Body of pancreas (tissue), 4 donors: Measurements from ENCODE around the gene TMEM167B. TPM values are rescaled to one million over a fixed set of nuclear protein-coding genes. Genes with fewer than 3 reads are reported as not detected.
"Not testable (repeated sequence)": the region's sequence is repeated elsewhere in the genome, so short reads cannot be mapped to it uniquely, and the experiment has no call there.

Experiments used
- ATAC-seq: fragments of 150-250 bp; one replicate; pipeline ENCODE4 v1.9.1; 2016
- DNase-seq, 4 donors: peaks; one replicate each; pipeline ENCODE4 v3.0.0-alpha.2; 2019
- H3K27ac ChIP-seq, 4 donors: fragments of 200-600 bp; sonication (generic); 1 replicate in 3 of 4; 2 replicates in 1 of 4; pipeline versions ENCODE4 v1.5.1 to v1.6.1; 2016 to 2019; ENCODE audit warnings: mild to moderate bottlenecking in 1 of 4, mixed read lengths in 1 of 4, moderate library complexity in 1 of 4
- H3K27me3 ChIP-seq, 2 donors: fragments of 200-600 bp; sonication (generic); one replicate each; pipeline ENCODE4 v1.6.0; 2016; ENCODE audit warnings: mild to moderate bottlenecking in 1 of 2
- H3K36me3 ChIP-seq, 2 donors: fragments of 200-600 bp; sonication (generic); replicated peaks in 1 of 2; 2 replicates each; pipeline ENCODE4 v1.5.1; 2016; ENCODE audit warnings: low read depth in 2 of 2; ENCODE audit not compliant: insufficient read depth in 1 of 2
- H3K4me1 ChIP-seq: fragments of 200-600 bp; sonication (generic); one replicate; pipeline ENCODE4 v1.6.0; 2016
- H3K4me3 ChIP-seq, 2 donors: fragments of 200-600 bp; sonication (generic); 1 replicate in 1 of 2; 2 replicates in 1 of 2; pipeline ENCODE4 v1.5.1; 2016 to 2019
- H3K9me3 ChIP-seq, 3 donors: fragments of 200-600 bp; sonication (generic); 1 replicate in 2 of 3; 2 replicates in 1 of 3; pipeline ENCODE4 v1.5.1; 2016
- CTCF ChIP-seq, 7 experiments: fragments of 450-650 bp in 4 of 7; fragments of 200-600 bp in 3 of 7; sonication (generic) in 3 of 7; IDR thresholded peaks; one replicate each; pipeline ENCODE4 v1.5.1; 2016 to 2019; ENCODE audit warnings: antibody characterized with exemption in 7 of 7
- POLR2A ChIP-seq, 3 donors: fragments of 450-650 bp; IDR thresholded peaks; one replicate each; pipeline ENCODE4 v1.6.1; 2016; ENCODE audit warnings: antibody characterized with exemption in 3 of 3, mild to moderate bottlenecking in 2 of 3
- WGBS, 2 donors: methylation state at CpG; one replicate each; pipeline ENCODE4 v1.1.5; 2017; 5-methylcytosine and 5-hydroxymethylcytosine counted together
- intact Hi-C: fragments of 100-400 bp; cut with DNase I; formaldehyde crosslinking; loops from one replicate; pipeline ENCODE4 v1.15.1; 2023
- total RNA-seq, 2 donors: library from RNA; depleted of rRNA; stranded (reverse); fragments of >200 nt; gene quantifications; one replicate each; pipeline ENCODE4 v1.1.0, GENCODE V29; 2016

TMEM167B gene
- total RNA-seq, 2 donors from 2014 or later: 5.3 to 12.7 TPM

DNA sequence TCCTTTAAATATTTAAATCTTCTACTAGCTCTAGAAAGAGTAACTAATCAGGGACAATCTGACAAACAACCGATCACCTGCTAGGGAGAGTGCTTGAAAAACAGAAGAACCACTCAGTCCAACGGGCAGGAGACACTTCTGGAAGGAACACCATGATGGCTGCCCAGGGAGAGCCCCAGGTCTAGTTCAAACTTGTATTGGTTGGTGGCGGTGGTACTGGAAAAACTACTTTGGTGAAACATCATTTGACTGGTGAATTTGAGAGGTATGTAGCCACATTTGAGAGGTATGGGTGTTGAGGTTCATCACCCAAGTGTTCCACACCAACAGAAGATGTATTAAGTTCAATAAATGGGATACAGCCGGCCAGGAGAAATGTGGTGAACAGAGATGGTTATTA is 43.9 kb upstream of the TMEM167B start:
- H3K36me3 ChIP-seq: no peaks in the 10 kb centered on the region
- intact Hi-C loops: no loop called here
- 68 to 69% methylated on average over 4 of the region's 4 CpGs for WGBS, 2 donors
- no peaks in the 10 kb centered on the region for H3K4me1 ChIP-seq
- H3K27me3 ChIP-seq: no peaks in the 10 kb centered on the region
- ATAC-seq (no peak), DNase-seq (no peak)
- TF ChIP-seq CTCF (IDR thresholded peaks at IDR 0.05) (no peak), POLR2A (IDR thresholded peaks at IDR 0.05) (no peak)
- no peaks in the 10 kb centered on the region for H3K9me3 ChIP-seq
- H3K27ac ChIP-seq: no peak overlapping the region
- H3K4me3 ChIP-seq: no peak overlapping the region

- no peaks in the 10 kb centered on the region for H3K9me3 ChIP-seq
- H3K36me3 ChIP-seq: no peaks in the 10 kb centered on the region
- TF ChIP-seq POLR2A (IDR thresholded peaks at IDR 0.05): no peak
- TF ChIP-seq CTCF (IDR thresholded peaks at IDR 0.05): no peak
- no peak for ATAC-seq
- intact Hi-C loops: no loop called here
- no peak overlapping the region for H3K27ac ChIP-seq
- 61 to 68% methylated on average over 5 to 6 of the region's 6 CpGs for WGBS, 2 donors
- no peaks in the 10 kb centered on the region for H3K4me1 ChIP-seq
- DNase-seq: no peak
- no peaks in the 10 kb centered on the region for H3K27me3 ChIP-seq
- no peak overlapping the region for H3K4me3 ChIP-seq
These were observed 43.2 kb upstream of the TMEM167B start for GRCh38 chr1:109047339-109047738.

DNA sequence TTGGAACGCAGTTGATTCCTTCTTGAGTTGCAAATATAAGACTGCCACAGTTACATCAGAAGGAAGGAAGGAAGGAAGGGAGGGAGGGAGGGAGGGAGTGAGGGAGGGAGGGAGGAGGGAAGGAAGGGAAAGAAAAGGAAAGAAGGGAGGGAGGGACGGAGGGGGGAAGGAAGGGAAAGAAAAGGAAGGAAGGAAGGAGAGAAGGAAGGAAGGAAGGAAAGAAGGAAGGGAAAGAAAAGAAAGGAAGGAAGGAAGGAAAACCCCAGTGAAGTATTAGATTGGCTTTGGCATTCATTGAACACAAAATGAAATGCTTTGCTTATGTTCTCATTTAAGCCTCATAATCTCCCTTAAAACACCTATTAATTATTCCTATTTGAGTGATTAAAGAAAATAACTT is 42.2 kb upstream of the TMEM167B start:
- WGBS, 2 donors: 24 to 26% methylated on average over 1 to 2 of the region's 2 CpGs
- no peak overlapping the region for H3K4me3 ChIP-seq
- no peak for TF ChIP-seq CTCF (IDR thresholded peaks at IDR 0.05)
- TF ChIP-seq POLR2A (IDR thresholded peaks at IDR 0.05): no peak
- no peak for ATAC-seq
- no peaks in the 10 kb centered on the region for H3K27me3 ChIP-seq
- intact Hi-C loops: no loop called here
- no peak overlapping the region for H3K27ac ChIP-seq
- H3K4me1 ChIP-seq: no peaks in the 10 kb centered on the region
- no peaks in the 10 kb centered on the region for H3K36me3 ChIP-seq
- no peak for DNase-seq
- H3K9me3 ChIP-seq: no peaks in the 10 kb centered on the region

DNA sequence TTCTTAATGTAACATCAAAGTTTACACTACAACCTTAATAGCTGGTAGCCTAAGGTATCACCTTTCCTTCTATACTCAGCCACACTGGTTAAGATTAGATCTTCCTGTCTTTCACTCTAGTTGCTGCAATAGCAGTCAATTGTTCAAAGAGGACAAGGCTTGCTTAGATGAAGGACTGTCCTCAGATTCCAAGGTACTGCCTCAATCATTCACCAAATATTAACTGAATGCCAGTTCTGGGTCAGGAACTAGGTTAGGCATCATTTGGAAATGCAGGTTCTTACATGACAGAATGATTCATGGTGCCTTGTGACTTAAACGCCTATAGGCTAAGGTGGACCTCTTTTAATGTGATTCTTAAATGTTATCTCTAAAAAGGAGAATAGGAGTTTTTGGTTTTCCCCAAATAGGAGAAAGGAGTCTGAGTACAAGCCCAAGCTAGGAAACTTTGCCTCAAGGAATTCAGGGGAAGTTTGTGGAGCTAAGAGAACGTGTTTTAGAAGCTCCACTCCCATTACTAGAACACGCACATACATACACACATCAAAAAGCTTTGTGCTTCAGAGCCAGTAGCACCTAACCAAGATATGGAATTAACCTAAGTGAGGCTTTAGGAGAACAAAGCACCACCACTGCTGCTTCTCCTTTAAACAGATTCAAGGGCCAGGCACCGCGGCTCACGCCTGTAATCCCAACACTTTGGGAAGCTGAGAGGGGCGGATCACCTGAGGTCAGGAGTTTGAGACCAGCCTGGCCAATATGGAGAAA is 40.2 kb upstream of the TMEM167B start:
- no peak for DNase-seq
- WGBS, 2 donors: 63 to 66% methylated on average over 7 of the region's 7 CpGs
- no peak overlapping the region for H3K4me3 ChIP-seq

GRCh38 chr1:109052145-109052544 is 38.4 kb upstream of the TMEM167B start:
- H3K4me3 ChIP-seq, DNase-seq, ATAC-seq, intact Hi-C loops, H3K27me3 ChIP-seq, H3K27ac ChIP-seq, H3K9me3 ChIP-seq, H3K4me1 ChIP-seq, H3K36me3 ChIP-seq: not testable (repeated sequence)
- WGBS, 2 donors: 87 to 97% methylated on average over 3 of the region's 3 CpGs

More for the DNA sequence above, 40.2 kb upstream of the TMEM167B start:
- Histone ChIP-seq H3K36me3 (no peaks in the 10 kb centered on the region), H3K27me3 (no peaks in the 10 kb centered on the region), H3K9me3 (no peaks in the 10 kb centered on the region), H3K4me1 (no peaks in the 10 kb centered on the region), H3K27ac (no peak overlapping the region)
- intact Hi-C loops: no loop called here
- no peak for TF ChIP-seq POLR2A (IDR thresholded peaks at IDR 0.05)
- no peak for TF ChIP-seq CTCF (IDR thresholded peaks at IDR 0.05)
- ATAC-seq: no peak
